ENCODE results near the gene PAX3. TPM values are rescaled to one million over a fixed set of nuclear protein-coding genes. Genes with fewer than 3 reads are reported as not detected.

Gene PAX3
- total RNA-seq, 1 donor from 2014 or later, result 66.7 TPM

DNA sequence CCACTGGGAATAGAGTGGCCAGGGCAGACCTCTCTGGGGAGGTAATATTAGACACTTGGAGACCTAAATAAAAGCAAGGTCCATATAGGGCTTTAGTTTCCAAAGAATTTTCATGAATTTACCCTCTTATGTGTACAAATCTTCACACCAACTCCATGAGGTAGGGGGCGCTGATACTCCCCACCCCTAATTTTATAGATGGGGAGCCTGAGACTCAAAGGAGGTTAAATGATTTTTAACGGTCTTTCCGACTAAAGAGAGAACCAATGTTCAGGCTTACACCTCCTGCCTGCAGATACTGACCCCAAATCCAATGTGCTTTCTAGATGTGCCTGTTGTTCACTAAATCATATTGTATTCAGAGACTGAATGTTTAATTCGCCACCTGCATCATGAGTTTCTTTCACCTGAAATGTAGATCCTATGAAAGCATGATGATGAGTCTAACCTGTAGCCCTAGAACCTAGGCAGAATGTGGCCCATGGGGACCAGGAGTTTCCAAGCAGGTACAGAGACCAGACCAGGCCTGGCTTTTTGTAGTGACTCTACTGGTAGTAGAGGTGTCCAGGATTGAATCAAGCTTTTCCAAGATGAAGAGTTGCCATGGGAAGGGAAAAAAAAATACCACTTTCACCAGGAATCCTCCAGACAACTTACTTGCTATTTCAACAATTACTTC is 16.8 kb upstream of the PAX3 start:
- peaks cover 83% of the 10 kb centered on the region for H3K27me3 Mint-ChIP-seq
- DNase-seq (ENCODE audit: extremely low spot score, unreplicated experiment), result no peak
- H3K27ac Mint-ChIP-seq, result no peak overlapping the region
- TF ChIP-seq CTCF (conservative IDR thresholded peaks at IDR 0.05), result peak; percentile 50
- peak overlapping the region; percentile 22 for H3K4me3 Mint-ChIP-seq
- H3K36me3 Mint-ChIP-seq, result no peaks in the 10 kb centered on the region
- no peaks in the 10 kb centered on the region for H3K9me3 Mint-ChIP-seq
- peaks cover 10% of the 10 kb centered on the region for H3K4me1 Mint-ChIP-seq (ENCODE audit: unreplicated experiment)

- Mint-ChIP-seq H3K36me3 (no peaks in the 10 kb centered on the region), H3K9me3 (no peaks in the 10 kb centered on the region), H3K27ac (peak overlapping the region; percentile 42), H3K4me1 (ENCODE audit: unreplicated experiment) (peaks cover 8% of the 10 kb centered on the region), H3K4me3 (peak overlapping the region; percentile 49), H3K27me3 (peaks cover 97% of the 10 kb centered on the region)
- no peak for DNase-seq (ENCODE audit: extremely low spot score, unreplicated experiment)
- no peak for TF ChIP-seq CTCF (conservative IDR thresholded peaks at IDR 0.05)
Observed at GRCh38 chr2:222313816-222314215, 15.0 kb upstream of the PAX3 start.

DNA sequence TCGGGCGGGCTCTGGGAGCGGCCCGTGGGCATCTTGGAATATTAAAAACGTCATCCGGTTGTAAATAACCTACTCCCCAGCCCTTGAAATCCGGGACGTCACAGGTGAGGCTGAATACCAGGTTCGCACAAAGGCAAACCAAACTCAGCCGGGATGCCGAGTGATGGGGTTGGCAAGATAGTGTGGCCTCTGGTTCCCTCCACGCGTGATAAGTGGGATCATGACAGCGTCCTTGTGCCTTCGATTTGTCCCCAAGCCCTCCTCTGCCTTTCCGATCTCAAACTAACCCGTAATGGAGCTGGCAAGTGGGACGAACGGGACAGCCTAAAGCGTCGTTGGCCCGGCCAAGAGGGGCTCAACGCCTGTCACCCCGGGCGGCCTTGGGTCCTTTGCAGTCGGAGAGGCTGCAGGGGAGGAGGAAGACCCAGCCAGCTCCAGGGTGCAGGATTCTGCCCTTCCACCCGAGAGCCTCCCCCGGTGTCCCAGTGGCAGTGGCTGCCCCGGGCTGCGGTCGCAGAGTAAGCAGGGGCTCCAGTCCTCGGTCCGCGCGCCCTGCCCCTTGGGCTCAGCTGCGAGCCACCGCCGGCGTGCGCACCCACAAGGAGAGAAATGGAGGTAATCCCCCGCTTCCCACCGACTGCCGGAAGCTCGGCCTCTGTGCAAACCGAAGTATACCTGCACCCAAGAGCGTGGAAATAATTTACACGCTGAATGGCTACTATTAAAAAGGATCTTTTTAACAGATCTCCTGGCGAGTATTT is 13.4 kb upstream of the PAX3 start:
- no peaks in the 10 kb centered on the region for H3K9me3 Mint-ChIP-seq
- H3K27ac Mint-ChIP-seq, result no peak overlapping the region
- peak overlapping the region; percentile 81 for H3K4me3 Mint-ChIP-seq
- TF ChIP-seq CTCF (conservative IDR thresholded peaks at IDR 0.05), result no peak
- H3K36me3 Mint-ChIP-seq, result peaks cover 4% of the 10 kb centered on the region
- DNase-seq (ENCODE audit: extremely low spot score, unreplicated experiment), result peak; percentile 70
- H3K27me3 Mint-ChIP-seq, result peaks cover 100% of the 10 kb centered on the region
- H3K4me1 Mint-ChIP-seq (ENCODE audit: unreplicated experiment), result peaks cover 13% of the 10 kb centered on the region

- peaks cover 4% of the 10 kb centered on the region for H3K36me3 Mint-ChIP-seq
- DNase-seq (ENCODE audit: extremely low spot score, unreplicated experiment), result peak; percentile 66
- H3K4me1 Mint-ChIP-seq (ENCODE audit: unreplicated experiment), result peaks cover 14% of the 10 kb centered on the region
- no peak for TF ChIP-seq CTCF (conservative IDR thresholded peaks at IDR 0.05)
- peaks cover 100% of the 10 kb centered on the region for H3K27me3 Mint-ChIP-seq
- H3K27ac Mint-ChIP-seq, result no peak overlapping the region
- H3K4me3 Mint-ChIP-seq, result peak overlapping the region; percentile 65
- no peaks in the 10 kb centered on the region for H3K9me3 Mint-ChIP-seq
Observed at GRCh38 chr2:222311319-222311977, 12.7 kb upstream of the PAX3 start.

DNA sequence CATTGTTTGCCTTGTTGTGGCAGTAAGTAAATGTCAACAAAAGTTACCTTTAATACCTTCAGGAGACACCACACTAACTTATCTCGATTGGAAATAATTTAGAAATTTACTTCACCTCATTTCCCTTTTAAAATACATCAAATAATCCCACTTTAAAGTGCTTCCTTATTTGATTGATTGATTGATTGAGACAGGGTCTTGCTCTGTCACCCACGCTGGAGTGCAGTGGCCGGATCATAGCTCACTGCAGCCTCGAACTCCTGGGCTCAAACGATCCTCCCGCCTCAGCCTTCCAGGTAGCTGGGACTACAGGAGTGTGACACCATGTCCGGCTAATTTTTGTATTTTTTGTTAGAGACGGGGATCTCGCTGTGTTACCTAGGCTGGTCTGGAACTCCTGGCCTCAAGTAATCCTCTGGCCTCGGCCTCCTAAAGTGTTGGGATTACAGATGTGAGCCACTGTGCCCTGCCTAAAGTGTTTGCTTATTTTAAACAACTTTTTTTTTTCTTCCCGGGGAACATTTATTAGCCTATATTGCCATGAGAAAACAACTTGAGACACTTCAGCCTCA is 12.0 kb upstream of the PAX3 start:
- peak overlapping the region; percentile 6 for H3K27ac Mint-ChIP-seq
- TF ChIP-seq CTCF (conservative IDR thresholded peaks at IDR 0.05), result no peak
- no peaks in the 10 kb centered on the region for H3K9me3 Mint-ChIP-seq
- H3K4me3 Mint-ChIP-seq, result peak overlapping the region; percentile 6
- peaks cover 100% of the 10 kb centered on the region for H3K27me3 Mint-ChIP-seq
- H3K4me1 Mint-ChIP-seq (ENCODE audit: unreplicated experiment), result peaks cover 14% of the 10 kb centered on the region
- peaks cover 4% of the 10 kb centered on the region for H3K36me3 Mint-ChIP-seq
- DNase-seq (ENCODE audit: extremely low spot score, unreplicated experiment), result no peak

Measured in type B pancreatic cell (in vitro differentiated cells).